T-helper 1 cell (primary cell): ENCODE measurements around the gene CALM3.
"Not testable (repeated sequence)": the region's sequence is repeated elsewhere in the genome, so short reads cannot be mapped to it uniquely, and the experiment has no call there.

Experiments used
- DNase-seq, 5 donors: peaks; one replicate each; pipeline ENCODE4 v3.0.0-alpha.2; 2012 to 2020

The CALM3 gene

GRCh38 chr19:46616631-46617322 is 15.6 kb downstream of the CALM3 start:
- DNase-seq: peak in 1 of 5 donors; percentile 55

GRCh38 chr19:46617601-46618000 is 16.5 kb downstream of the CALM3 start:
- no peak for DNase-seq

DNA sequence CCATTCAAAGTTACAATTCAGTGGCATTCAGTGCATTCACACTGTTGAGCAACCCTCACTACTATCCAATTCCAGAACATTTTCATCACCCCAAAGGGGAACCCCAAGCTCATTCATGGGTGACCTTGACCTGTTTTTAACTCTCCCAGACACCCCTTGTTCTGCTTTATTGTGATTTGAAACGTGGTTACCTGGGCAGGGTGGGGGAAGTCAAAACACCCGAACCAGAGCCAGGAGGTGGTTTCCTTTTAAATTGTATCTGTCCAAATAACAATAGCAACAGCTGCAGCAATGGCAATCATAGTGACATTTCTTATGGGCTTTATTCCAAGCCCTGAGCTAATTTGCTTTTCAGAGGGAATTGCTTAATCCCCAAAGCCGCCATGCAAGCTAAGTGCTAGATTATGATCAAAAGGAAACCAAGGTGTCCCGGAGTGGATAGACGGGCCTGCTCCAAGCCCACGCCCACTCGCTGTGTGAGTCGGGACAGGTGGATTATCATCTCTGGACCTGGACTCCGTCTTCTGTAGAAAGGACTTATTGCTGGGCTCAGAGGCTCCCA is 17.6 kb downstream of the CALM3 start:
- no peak for DNase-seq

GRCh38 chr19:46620267-46620666 is 19.1 kb downstream of the CALM3 start:
- DNase-seq: no peak

GRCh38 chr19:46620716-46621115 is 19.6 kb downstream of the CALM3 start:
- no peak for DNase-seq

GRCh38 chr19:46621191-46622117 is 20.3 kb downstream of the CALM3 start:
- no peak for DNase-seq

GRCh38 chr19:46622118-46622446 is 21.0 kb downstream of the CALM3 start:
- no peak for DNase-seq

GRCh38 chr19:46623915-46624502 is 22.9 kb downstream of the CALM3 start:
- no peak for DNase-seq

DNA sequence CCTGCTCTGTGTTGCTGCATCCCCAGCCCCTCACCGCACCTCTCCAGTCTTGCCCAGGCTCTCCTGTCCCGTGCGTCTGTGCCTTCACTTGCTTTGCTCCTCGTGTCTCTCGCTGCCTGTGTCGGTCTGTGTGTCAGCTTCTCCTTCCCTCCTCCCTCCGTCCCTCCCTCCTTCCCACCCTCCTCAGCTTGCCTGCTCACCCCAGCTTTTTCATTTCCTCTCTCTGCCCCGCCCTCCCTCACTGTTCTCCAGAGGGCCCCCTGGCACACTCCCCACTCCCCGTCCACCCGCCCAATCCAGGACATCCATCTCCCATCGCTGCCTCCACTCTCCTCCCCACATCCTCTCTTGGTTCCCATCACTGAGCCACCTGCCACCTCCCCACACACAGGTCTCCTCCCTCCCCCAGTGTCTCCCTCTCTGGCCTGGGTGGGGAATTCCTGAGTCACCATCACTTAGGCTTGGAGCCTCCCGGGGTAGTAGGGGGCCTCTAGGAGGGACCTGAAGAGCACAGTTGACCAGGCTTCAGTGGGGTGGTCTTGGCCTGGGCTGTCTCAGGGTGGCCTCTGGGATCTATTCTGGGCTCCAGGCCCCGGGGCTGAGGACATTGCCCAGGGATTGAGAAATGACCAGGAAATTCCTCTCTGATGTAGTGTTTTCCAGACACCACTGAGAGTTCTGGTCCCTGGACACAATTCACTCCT is 24.0 kb downstream of the CALM3 start, which contains the start of gene PTGIR:
Gene PTGIR (minus strand): TSS at position 132 of the 704 bp plus-strand sequence. CDS start 864 bp downstream, outside the sequence.
- DNase-seq: peak in 1 of 5 donors; percentile 29

DNA sequence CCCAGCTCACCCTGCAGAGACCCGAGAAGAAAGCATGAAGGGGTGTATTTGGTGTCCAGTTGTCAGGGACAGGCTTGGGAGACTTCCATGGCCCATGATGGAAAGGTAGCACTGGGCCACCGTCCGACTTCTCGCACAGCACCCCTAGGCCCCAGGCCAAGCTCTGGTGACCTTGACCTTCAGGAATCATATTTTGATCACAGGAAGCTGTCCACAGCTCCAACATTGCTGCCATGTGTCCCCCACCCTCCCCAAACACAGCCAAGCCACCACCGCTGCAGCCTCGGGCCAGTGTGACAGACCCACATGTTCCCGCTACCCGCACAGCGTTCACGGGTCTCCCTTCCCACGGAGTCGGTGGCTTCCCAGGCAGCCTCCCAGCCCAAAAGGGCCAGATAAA is 24.6 kb downstream of the CALM3 start:
- no peak for DNase-seq

- no peak for DNase-seq
Observed at GRCh38 chr19:46626446-46626845, 25.3 kb downstream of the CALM3 start.

GRCh38 chr19:46628970-46629369 is 27.8 kb downstream of the CALM3 start:
- not testable (repeated sequence) for DNase-seq

GRCh38 chr19:46629546-46630025 is 28.5 kb downstream of the CALM3 start:
- no peak for DNase-seq

DNA sequence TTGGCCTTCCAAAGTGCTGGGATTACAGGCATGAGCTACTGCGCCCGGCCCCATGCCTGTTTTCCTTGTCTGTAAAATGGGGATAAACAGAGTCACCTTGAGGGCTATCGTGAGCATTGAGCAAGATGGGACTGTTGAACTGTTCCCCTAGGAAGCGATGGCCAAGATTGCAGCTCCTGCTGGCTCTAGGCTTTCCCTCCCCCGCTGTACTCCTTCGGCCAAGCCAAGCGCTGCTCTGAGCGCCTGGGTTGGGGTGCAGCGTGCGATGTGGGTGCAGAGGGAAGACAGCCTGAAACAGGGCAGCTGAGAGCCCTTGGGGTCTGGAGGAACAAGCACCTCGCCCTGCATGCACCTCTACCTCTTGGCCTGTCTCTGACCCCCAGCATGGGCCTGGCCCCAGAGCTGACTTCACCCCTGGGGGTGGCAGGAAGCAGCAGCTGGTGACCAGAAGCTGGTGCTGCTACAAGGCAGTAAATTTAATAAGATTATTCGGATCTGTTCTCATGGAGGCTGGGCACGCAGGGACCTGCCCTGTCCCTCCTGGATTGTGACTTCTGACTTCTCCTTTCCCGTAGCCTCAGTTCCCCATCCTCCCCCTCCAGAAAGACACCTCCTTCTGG is 29.6 kb downstream of the CALM3 start:
- DNase-seq: no peak

DNA sequence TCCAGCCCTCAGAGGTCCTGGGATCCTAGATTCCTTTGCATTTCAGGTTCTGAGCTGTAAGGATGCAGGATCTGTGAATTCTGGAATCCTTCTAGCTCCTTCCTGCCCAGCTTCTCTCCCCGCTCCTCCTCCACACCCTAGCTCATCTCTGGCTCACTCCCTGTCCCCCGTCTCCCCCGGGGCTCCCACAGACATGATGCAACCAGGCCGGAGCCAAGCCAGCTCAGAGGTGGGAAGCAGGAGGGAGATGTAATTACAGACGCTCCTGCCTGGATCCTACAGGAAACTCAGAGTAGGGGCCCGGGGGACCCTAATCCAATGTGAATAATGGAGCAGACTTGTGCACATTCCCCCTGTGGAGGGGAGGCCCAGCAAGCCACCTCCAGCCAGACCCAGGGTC is 30.4 kb downstream of the CALM3 start:
- no peak for DNase-seq

GRCh38 chr19:46633130-46633529 is 32.0 kb downstream of the CALM3 start:
- DNase-seq: no peak

DNA sequence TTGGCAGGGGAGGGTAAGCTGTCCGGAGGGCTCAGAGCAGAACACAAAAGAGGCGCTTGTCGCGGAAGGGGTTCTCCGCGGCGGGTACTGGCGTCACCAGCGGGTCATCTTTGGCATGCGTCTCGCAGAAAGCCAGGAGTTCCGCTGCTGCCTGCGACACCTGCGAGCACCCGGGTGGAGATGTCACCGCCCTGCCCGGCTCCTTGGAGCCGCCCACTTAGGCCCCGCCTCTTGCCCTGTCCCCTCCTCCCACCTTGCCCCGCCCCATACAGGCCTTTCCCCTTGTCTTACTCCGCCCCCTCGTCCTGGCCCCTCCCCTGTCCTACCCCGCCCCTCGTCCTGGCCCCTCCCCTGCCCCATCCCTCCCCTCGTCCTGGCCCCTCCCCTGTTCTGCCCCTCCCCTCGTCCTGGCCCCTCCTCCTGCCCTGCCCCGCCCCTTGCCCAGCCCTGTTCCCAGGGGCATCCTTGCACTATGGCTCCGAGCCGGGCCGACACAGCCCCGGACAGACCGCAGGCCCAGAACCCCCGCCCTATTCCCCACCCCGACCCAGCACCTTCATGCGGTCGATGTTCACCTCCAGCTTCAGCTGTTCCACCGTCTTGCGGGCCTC is 33.0 kb downstream of the CALM3 start:
- peak; percentile 86 to 96 (median 94) for DNase-seq

DNA sequence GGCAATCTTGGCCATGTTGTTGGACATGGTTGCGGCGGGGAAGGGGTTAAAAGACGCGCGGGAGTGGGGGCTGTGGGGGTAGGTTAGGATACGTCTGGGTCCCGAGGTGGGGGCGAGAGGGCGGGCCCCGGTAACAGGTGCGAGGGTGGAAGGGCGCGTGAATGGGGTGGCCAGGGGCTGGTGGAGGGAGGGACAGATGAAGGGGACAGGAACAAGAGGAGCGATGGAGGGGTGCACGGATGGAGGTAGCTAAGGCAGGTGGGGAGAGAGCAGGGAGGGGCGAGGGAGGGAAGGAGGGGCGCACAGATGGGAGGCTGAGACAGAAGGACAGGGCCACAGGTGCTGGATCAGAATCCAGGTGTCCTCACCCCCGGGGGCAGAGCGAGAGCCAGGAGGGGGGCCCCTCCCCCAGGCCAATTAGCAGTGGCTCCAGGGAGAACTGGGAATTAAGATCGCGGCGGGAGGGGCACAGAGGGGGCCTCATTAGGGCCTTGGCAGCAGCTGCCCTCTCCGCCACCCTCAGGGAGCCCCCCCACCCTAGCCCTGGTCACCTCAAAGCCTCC is 33.6 kb downstream of the CALM3 start:
- no peak for DNase-seq

GRCh38 chr19:46635920-46636761 is 35.0 kb downstream of the CALM3 start, which contains the start of gene GNG8:
TSS of gene GNG8 (minus strand) at chr19:46636202. CDS start at chr19:46634682, 1,520 bp downstream.
- DNase-seq: peak in 2 of 5 donors; percentile 27 to 49

DNA sequence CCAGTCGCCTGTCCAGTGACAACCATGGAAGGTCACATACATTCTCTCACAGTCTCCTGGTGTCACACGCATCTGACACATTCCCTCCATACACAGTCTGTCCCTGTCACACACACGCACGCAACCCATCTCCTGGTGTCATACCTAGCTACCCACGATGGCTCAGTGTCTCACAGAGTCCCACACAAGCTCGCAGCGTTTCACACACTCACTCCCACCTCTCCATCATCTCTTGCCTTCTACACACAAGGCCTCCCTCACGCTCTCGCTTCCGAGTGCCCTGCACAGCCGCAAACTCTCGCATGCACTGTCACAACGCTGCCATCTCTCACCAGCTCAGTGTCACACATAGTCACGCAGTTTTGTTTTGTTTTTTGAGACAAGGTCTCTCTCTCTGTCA is 36.1 kb downstream of the CALM3 start:
- DNase-seq: no peak
